CD4-positive, alpha-beta T cell treated with Interferon gamma for 1 hour (primary cell): ENCODE data around the gene CDH22.

Source experiments
- DNase-seq: peaks from one replicate; pipeline ENCODE4 v3.0.0-alpha.2; 2020

Gene CDH22

GRCh38 chr20:46317685-46318177, 9.4 kb upstream of the CDH22 start:
- no peak for DNase-seq

- DNase-seq = no peak
Measured at GRCh38 chr20:46316984-46317684, 8.8 kb upstream of the CDH22 start.

- DNase-seq = no peak
Measured at GRCh38 chr20:46315311-46315710, 7.0 kb upstream of the CDH22 start.

GRCh38 chr20:46312945-46313861, 4.9 kb upstream of the CDH22 start:
- no peak for DNase-seq

GRCh38 chr20:46312075-46312944, 4.0 kb upstream of the CDH22 start:
- no peak for DNase-seq

GRCh38 chr20:46311719-46312074, 3.4 kb upstream of the CDH22 start:
- DNase-seq = no peak

GRCh38 chr20:46311039-46311650, 2.8 kb upstream of the CDH22 start:
- no peak for DNase-seq

GRCh38 chr20:46309945-46310344, 1.6 kb upstream of the CDH22 start:
- no peak for DNase-seq

GRCh38 chr20:46307999-46308257, 370 bp downstream of the CDH22 start:
- no peak for DNase-seq

GRCh38 chr20:46307139-46307998, 929 bp downstream of the CDH22 start:
- DNase-seq = peak; percentile 72

GRCh38 chr20:46306743-46307138, 1.6 kb downstream of the CDH22 start:
- no peak for DNase-seq

- DNase-seq = no peak
Measured at GRCh38 chr20:46305973-46306360, 2.3 kb downstream of the CDH22 start.

- DNase-seq = no peak
Measured at GRCh38 chr20:46305331-46305972, 2.8 kb downstream of the CDH22 start.

GRCh38 chr20:46304852-46305251, 3.4 kb downstream of the CDH22 start:
- no peak for DNase-seq

GRCh38 chr20:46304361-46304760, 3.9 kb downstream of the CDH22 start:
- DNase-seq = no peak

GRCh38 chr20:46303176-46303956, 4.9 kb downstream of the CDH22 start:
- DNase-seq = no peak

GRCh38 chr20:46302106-46302505, 6.2 kb downstream of the CDH22 start:
- no peak for DNase-seq

- DNase-seq = no peak
Measured at GRCh38 chr20:46300281-46300680, 8.0 kb downstream of the CDH22 start.

- DNase-seq = no peak
Measured at GRCh38 chr20:46299078-46299477, 9.2 kb downstream of the CDH22 start.

- no peak for DNase-seq
Measured at GRCh38 chr20:46298374-46298773, 9.9 kb downstream of the CDH22 start.
